Right lobe of liver (tissue), 6 donors: Measurements from ENCODE around the gene C10orf90. TPM values are rescaled to one million over a fixed set of nuclear protein-coding genes. Genes with fewer than 3 reads are reported as not detected.

Experiments
- ATAC-seq, 4 donors: fragments of 200-7000 bp; cut with Tn5 transposase; one replicate each; pipeline ENCODE4 v1.9.1; 2020; ENCODE audit warnings: mild to moderate bottlenecking in 4 of 4, moderate library complexity in 4 of 4
- DNase-seq, 3 donors: peaks; one replicate each; pipeline ENCODE4 v3.0.0-alpha.2; 2020
- H3K27ac ChIP-seq, 3 donors: fragments of 200-600 bp; one replicate each; pipeline ENCODE4 v1.8.0; 2022
- H3K27me3 ChIP-seq, 2 donors: fragments of 200-600 bp; one replicate each; pipeline ENCODE4 v1.8.0; 2022
- H3K36me3 ChIP-seq, 4 donors: fragments of 200-600 bp; sonication (generic) in 1 of 4; one replicate each; pipeline versions ENCODE4 v1.5.1 to v1.8.0; 2017 to 2022; ENCODE audit warnings: control low read depth in 1 of 4
- H3K4me1 ChIP-seq, 4 donors: fragments of 200-600 bp; sonication (generic) in 1 of 4; one replicate each; pipeline versions ENCODE4 v1.5.1 to v1.8.0; 2017 to 2022; ENCODE audit warnings: control low read depth in 1 of 4
- H3K4me3 ChIP-seq, 3 donors: fragments of 200-600 bp; one replicate each; pipeline ENCODE4 v1.8.0; 2022
- H3K9me3 ChIP-seq, 4 donors: fragments of 200-600 bp; sonication (generic) in 1 of 4; one replicate each; pipeline versions ENCODE4 v1.5.1 to v1.8.0; 2017 to 2022; ENCODE audit warnings: control low read depth in 1 of 4
- POLR2A ChIP-seq: fragments of 450-650 bp; IDR thresholded peaks from one replicate; pipeline ENCODE4 v1.6.1; 2017; ENCODE audit warnings: antibody characterized with exemption, mild to moderate bottlenecking
- WGBS: methylation state at CpG from one replicate; pipeline ENCODE4 v1.1.6; 2018; ENCODE audit warnings: low coverage, low lambda C conversion rate; ENCODE audit not compliant: insufficient coverage; ENCODE audit errors: missing lambda C conversion rate; 5-methylcytosine and 5-hydroxymethylcytosine counted together
- intact Hi-C, 2 donors: fragments of 100-400 bp; cut with DNase I; formaldehyde crosslinking; loops; one replicate each; pipeline versions ENCODE4 v1.11.2 to v1.14.1; 2022
- total RNA-seq, 6 experiments: library from RNA; depleted of rRNA in 2 of 6; stranded (reverse); fragments of >200 nt in 2 of 6; fragmentation: NEBNext Ultra II Directional in 3 of 6; extraction: Animal tissue kit (Norgen Biotek cat#: 25700) in 3 of 6; gene quantifications; one replicate each; pipeline versions ENCODE4 v1.1.0 to v1.2.4, GENCODE V29; 2016 to 2023
- TF ChIP-seq, protein P1 (sequence below), 4 donors: fragments of 200-600 bp in 3 of 4; fragments of 450-650 bp in 1 of 4; IDR thresholded peaks; one replicate each; pipeline versions ENCODE4 v1.5.1 to v1.8.0; 2016 to 2022; ENCODE audit warnings: antibody characterized with exemption in 4 of 4, mild to moderate bottlenecking in 2 of 4
- donor health status: DM: no; HTN: yes; CAD: no.
- donor health status: DM: no; HTN: no; CAD: no.
- donor health status: DM: no; HTN: no; CAD: no.
- donor health status: DM: no; HTN: yes; CAD: no.
- donor health status: DM: no; HTN: yes; CAD: no.

Gene C10orf90
- total RNA-seq, 6 experiments from 2014 or later: 0.22 to 0.43 TPM; not detected in 4

DNA sequence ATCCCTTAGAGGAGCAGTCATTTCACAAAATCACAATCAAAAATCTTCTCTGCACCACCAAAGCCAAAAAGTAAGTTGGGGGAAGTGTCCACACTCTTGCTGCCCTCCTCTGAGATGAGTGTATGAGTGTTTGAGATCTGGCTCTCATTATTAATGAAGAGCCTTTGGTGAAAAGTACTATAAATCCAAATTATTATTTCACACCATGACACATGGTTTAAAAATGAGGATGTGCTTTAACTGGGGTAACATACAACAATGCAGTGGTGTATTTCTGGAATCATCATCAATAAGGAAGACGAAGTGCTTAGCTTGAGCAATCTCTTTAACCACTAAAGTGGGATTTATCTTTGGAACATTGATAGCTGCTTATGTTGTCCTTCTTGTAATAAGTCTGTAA is 168.1 kb downstream of the C10orf90 start:
- ATAC-seq (no peak), DNase-seq (no peak)
- intact Hi-C loops: loop anchor here in 1 of 2 donors (10.0 kb wide), 1 partner anchor 518 kb away; no protein-coding TSS in a partner anchor
- no peaks in the 10 kb centered on the region for H3K4me1 ChIP-seq
- H3K27me3 ChIP-seq: no peaks in the 10 kb centered on the region
- no peaks in the 10 kb centered on the region for H3K36me3 ChIP-seq
- H3K9me3 ChIP-seq: no peaks in the 10 kb centered on the region
- 79% methylated on average over 1 of the region's 1 CpG for WGBS
- H3K27ac ChIP-seq: no peak overlapping the region
- H3K4me3 ChIP-seq: no peak overlapping the region
- TF ChIP-seq, protein P1, sequence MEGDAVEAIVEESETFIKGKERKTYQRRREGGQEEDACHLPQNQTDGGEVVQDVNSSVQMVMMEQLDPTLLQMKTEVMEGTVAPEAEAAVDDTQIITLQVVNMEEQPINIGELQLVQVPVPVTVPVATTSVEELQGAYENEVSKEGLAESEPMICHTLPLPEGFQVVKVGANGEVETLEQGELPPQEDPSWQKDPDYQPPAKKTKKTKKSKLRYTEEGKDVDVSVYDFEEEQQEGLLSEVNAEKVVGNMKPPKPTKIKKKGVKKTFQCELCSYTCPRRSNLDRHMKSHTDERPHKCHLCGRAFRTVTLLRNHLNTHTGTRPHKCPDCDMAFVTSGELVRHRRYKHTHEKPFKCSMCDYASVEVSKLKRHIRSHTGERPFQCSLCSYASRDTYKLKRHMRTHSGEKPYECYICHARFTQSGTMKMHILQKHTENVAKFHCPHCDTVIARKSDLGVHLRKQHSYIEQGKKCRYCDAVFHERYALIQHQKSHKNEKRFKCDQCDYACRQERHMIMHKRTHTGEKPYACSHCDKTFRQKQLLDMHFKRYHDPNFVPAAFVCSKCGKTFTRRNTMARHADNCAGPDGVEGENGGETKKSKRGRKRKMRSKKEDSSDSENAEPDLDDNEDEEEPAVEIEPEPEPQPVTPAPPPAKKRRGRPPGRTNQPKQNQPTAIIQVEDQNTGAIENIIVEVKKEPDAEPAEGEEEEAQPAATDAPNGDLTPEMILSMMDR (IDR thresholded peaks at IDR 0.05): no peak
- no peak for TF ChIP-seq POLR2A

DNA sequence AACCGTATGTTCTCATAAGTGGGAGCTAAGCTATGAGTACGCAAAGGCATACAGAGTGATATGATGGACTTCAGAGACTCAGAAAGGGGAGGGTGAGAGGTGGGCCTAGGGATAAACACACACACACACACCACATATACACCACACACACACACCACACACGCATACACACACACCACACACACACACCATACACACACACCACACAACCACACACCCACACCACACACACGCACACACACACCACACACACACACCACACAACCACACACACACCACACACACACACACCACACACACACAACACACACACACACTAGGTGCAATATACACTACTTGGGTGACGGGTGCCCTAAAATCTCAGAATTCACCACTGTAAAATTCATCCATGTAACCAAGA is 168.7 kb downstream of the C10orf90 start:
- DNase-seq: no peak
- Histone ChIP-seq H3K27ac (no peak overlapping the region), H3K9me3 (no peaks in the 10 kb centered on the region), H3K36me3 (no peaks in the 10 kb centered on the region), H3K4me3 (no peak overlapping the region), H3K4me1 (no peaks in the 10 kb centered on the region), H3K27me3 (no peaks in the 10 kb centered on the region)
- intact Hi-C loops: loop anchor here in 1 of 2 donors (10.0 kb wide), 1 partner anchor 517 kb away; no protein-coding TSS in a partner anchor
- TF ChIP-seq POLR2A: no peak
- TF ChIP-seq, protein P1 (IDR thresholded peaks at IDR 0.05): no peak
- ATAC-seq: no peak
- 83% methylated on average over 3 of the region's 5 CpGs for WGBS

- no peaks in the 10 kb centered on the region for H3K27me3 ChIP-seq
- WGBS: 32% methylated on average over 3 of the region's 3 CpGs
- DNase-seq (no peak), ATAC-seq (no peak)
- H3K4me1 ChIP-seq: no peaks in the 10 kb centered on the region
- no peaks in the 10 kb centered on the region for H3K36me3 ChIP-seq
- H3K27ac ChIP-seq: no peak overlapping the region
- TF ChIP-seq, protein P1 (IDR thresholded peaks at IDR 0.05): no peak
- no peak for TF ChIP-seq POLR2A
- H3K4me3 ChIP-seq: no peak overlapping the region
- intact Hi-C loops: loop anchor here in 1 of 2 donors (10.0 kb wide), 1 partner anchor 516 kb away; no protein-coding TSS in a partner anchor
- no peaks in the 10 kb centered on the region for H3K9me3 ChIP-seq
Measured at GRCh38 chr10:126500866-126501265, 169.6 kb downstream of the C10orf90 start.

DNA sequence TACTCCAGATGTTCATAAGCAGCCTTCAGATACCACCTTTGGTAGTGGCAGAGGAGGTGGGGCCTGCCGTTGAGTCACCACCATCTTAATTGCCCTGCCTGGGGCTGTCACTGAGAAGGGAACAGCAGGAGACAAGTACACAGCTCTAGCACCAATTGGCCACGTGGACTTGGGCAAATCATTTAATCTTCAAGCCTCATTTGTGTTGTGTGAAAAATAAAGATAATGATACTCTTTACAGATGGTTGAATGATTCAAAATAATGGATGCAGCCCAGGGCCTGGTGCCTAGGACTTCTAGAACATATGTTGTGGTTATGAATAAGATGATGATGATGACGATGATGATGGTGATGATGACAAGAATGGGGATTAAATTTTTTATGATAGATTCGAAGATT is 170.3 kb downstream of the C10orf90 start:
- DNase-seq: no peak
- no peaks in the 10 kb centered on the region for H3K9me3 ChIP-seq

More for the DNA sequence above, 170.3 kb downstream of the C10orf90 start:
- no peaks in the 10 kb centered on the region for H3K4me1 ChIP-seq
- ATAC-seq: no peak
- intact Hi-C loops: loop anchor here in 1 of 2 donors (10.0 kb wide), 1 partner anchor 515 kb away; no protein-coding TSS in a partner anchor
- no peaks in the 10 kb centered on the region for H3K27me3 ChIP-seq
- H3K36me3 ChIP-seq: no peaks in the 10 kb centered on the region
- H3K4me3 ChIP-seq: no peak overlapping the region
- WGBS: 49% methylated on average over 4 of the region's 4 CpGs
- no peak overlapping the region for H3K27ac ChIP-seq
- TF ChIP-seq POLR2A: no peak
- TF ChIP-seq, protein P1 (IDR thresholded peaks at IDR 0.05): no peak
